OCI-LY7 (cell line): ENCODE measurements around the gene BICC1. TPM values are rescaled to one million over a fixed set of nuclear protein-coding genes. Genes with fewer than 3 reads are reported as not detected.

Experiments used
- BruUV-seq: library from RNA; stranded (reverse); fragments of 400-500 nt; replicated peaks from 2 replicates; lab custom pipeline; 2021; lab: Mats Ljungman, UMichigan
- CTCF ChIA-PET: fragments of 300-600 bp; sonication (Branson Sonifier 250); formaldehyde crosslinking; loops from one replicate; lab custom pipeline; 2022; ENCODE audit warnings: antibody characterized with exemption; ENCODE audit not compliant: unreplicated experiment; lab: Charles Lee
- POLR2A ChIA-PET: fragments of 300-600 bp; sonication (Branson Sonifier 250); formaldehyde crosslinking; loops from one replicate; lab custom pipeline; 2022; ENCODE audit warnings: antibody characterized with exemption; lab: Charles Lee
- DNase-seq: peaks from one replicate; pipeline ENCODE4 v3.0.0-alpha.2; 2015; ENCODE audit warnings: low spot score
- H2AFZ ChIP-seq: fragments of 200-600 bp; sonication (generic), shearing (Covaris generic); 2 replicates; pipeline ENCODE4 v1.6.1; 2014; ENCODE audit warnings: mild to moderate bottlenecking, antibody characterized with exemption, low read length, moderate library complexity
- H3K27ac ChIP-seq: fragments of 200-600 bp; sonication (generic); 2 replicates; pipeline ENCODE4 v1.5.1; 2014; ENCODE audit warnings: mixed run types, low read depth, mild to moderate bottlenecking, moderate library complexity, low read length, inconsistent platforms; ENCODE audit not compliant: poor library complexity, severe bottlenecking
- H3K36me3 ChIP-seq: fragments of 200-600 bp; sonication (generic); 2 replicates; pipeline ENCODE4 v1.6.1; 2014; ENCODE audit warnings: mild to moderate bottlenecking, antibody characterized with exemption, low read length, moderate library complexity, mixed read lengths; ENCODE audit not compliant: insufficient read depth
- H3K4me1 ChIP-seq: fragments of 200-600 bp; sonication (generic); 2 replicates; pipeline ENCODE4 v1.5.1; 2014; ENCODE audit warnings: mild to moderate bottlenecking, low read length; ENCODE audit not compliant: insufficient read depth, poor library complexity, severe bottlenecking
- H3K4me2 ChIP-seq: fragments of 200-600 bp; sonication (generic); 2 replicates; pipeline ENCODE4 v1.6.1; 2014; ENCODE audit warnings: mild to moderate bottlenecking, low read length
- H3K4me3 ChIP-seq: fragments of 200-600 bp; sonication (generic); 2 replicates; pipeline ENCODE4 v1.5.1; 2014; ENCODE audit warnings: mild to moderate bottlenecking, low read depth, low read length; ENCODE audit not compliant: poor library complexity, severe bottlenecking
- H3K79me2 ChIP-seq: fragments of 200-600 bp; sonication (generic); 2 replicates; pipeline ENCODE4 v1.6.1; 2016; ENCODE audit warnings: low read depth, mild to moderate bottlenecking, low read length, moderate library complexity, mixed read lengths; ENCODE audit not compliant: insufficient read depth
- H3K9me2 ChIP-seq: fragments of 200-600 bp; sonication (generic); 2 replicates; pipeline ENCODE4 v1.6.1; 2016; ENCODE audit warnings: mild to moderate bottlenecking, low read length, mixed read lengths; ENCODE audit not compliant: insufficient read depth
- H3K9me3 ChIP-seq: fragments of 200-600 bp; sonication (generic); 2 replicates; pipeline ENCODE4 v1.6.1; 2014; ENCODE audit warnings: mild to moderate bottlenecking, mixed run types, low read length, mixed read lengths
- H4K20me1 ChIP-seq: fragments of 200-600 bp; sonication (generic); 2 replicates; pipeline ENCODE4 v1.6.1; 2014; ENCODE audit warnings: mild to moderate bottlenecking, antibody characterized with exemption, low read length, moderate library complexity, mixed read lengths; ENCODE audit not compliant: insufficient read depth
- CTCF ChIP-seq: fragments of 200-600 bp; sonication (generic); conservative IDR thresholded peaks from 2 replicates; pipeline ENCODE4 v1.5.1; 2014; ENCODE audit warnings: mild to moderate bottlenecking, antibody characterized with exemption, low read length, moderate library complexity, mixed read lengths
- EZH2phosphoT487 ChIP-seq: fragments of 200-600 bp; sonication (generic); IDR thresholded peaks from 2 replicates; pipeline ENCODE4 v1.6.1; 2018; ENCODE audit warnings: low read depth, borderline replicate concordance, mild to moderate bottlenecking, mixed run types, antibody characterized with exemption, low read length, moderate library complexity, mixed read lengths
- intact Hi-C: fragments of 100-400 bp; cut with micrococcal nuclease; formaldehyde crosslinking; loops from one replicate; pipeline ENCODE4 v1.10.0; 2022; ENCODE audit not compliant: unreplicated experiment
- total RNA-seq, 2 experiments: library from RNA; depleted of rRNA in 1 of 2; stranded (reverse); fragments of >200 nt in 1 of 2; shearing (Covaris generic) in 1 of 2; gene quantifications; 2 replicates each; pipeline ENCODE4 v1.2.3, GENCODE V29; 2014 to 2022

The BICC1 gene
- total RNA-seq, 2 experiments from 2014 or later, result not detected

- ChIA-PET CTCF (no interaction called here), POLR2A (no interaction called here)
- Histone ChIP-seq H4K20me1 (no peaks in the 10 kb centered on the region), H3K36me3 (no peaks in the 10 kb centered on the region), H3K9me2 (no peaks in the 10 kb centered on the region), H3K79me2 (no peaks in the 10 kb centered on the region), H3K27ac (no peak overlapping the region), H3K4me3 (no peak overlapping the region), H3K9me3 (no peaks in the 10 kb centered on the region), H2AFZ (no peak overlapping the region), H3K4me2 (no peak overlapping the region), H3K4me1 (no peaks in the 10 kb centered on the region)
- no TSS peak for BruUV-seq
- TF ChIP-seq EZH2phosphoT487 (no peak), CTCF (no peak)
- no peak for DNase-seq
- intact Hi-C loops, result no loop called here
These were observed 87.4 kb downstream of the BICC1 start for GRCh38 chr10:58599927-58600553.

- no peak for DNase-seq
- no peak overlapping the region for H3K27ac ChIP-seq
- intact Hi-C loops, result no loop called here
- no TSS peak for BruUV-seq
- no peaks in the 10 kb centered on the region for H3K4me1 ChIP-seq
- ChIA-PET POLR2A (no interaction called here), CTCF (no interaction called here)
- no peaks in the 10 kb centered on the region for H3K79me2 ChIP-seq
- H3K9me2 ChIP-seq, result no peaks in the 10 kb centered on the region
- TF ChIP-seq CTCF, result no peak
- no peak for TF ChIP-seq EZH2phosphoT487
- no peaks in the 10 kb centered on the region for H4K20me1 ChIP-seq
- no peaks in the 10 kb centered on the region for H3K9me3 ChIP-seq
- H3K36me3 ChIP-seq, result no peaks in the 10 kb centered on the region
- H3K4me2 ChIP-seq, result no peak overlapping the region
- H2AFZ ChIP-seq, result no peak overlapping the region
- H3K4me3 ChIP-seq, result no peak overlapping the region
These were observed 95.7 kb downstream of the BICC1 start for GRCh38 chr10:58608351-58608750.

- no peak overlapping the region for H3K27ac ChIP-seq
- no peaks in the 10 kb centered on the region for H3K79me2 ChIP-seq
- TF ChIP-seq CTCF (no peak), EZH2phosphoT487 (no peak)
- intact Hi-C loops, result no loop called here
- no peaks in the 10 kb centered on the region for H3K9me2 ChIP-seq
- H3K4me1 ChIP-seq, result no peaks in the 10 kb centered on the region
- BruUV-seq, result no TSS peak
- no peaks in the 10 kb centered on the region for H4K20me1 ChIP-seq
- CTCF ChIA-PET, result no interaction called here
- H3K36me3 ChIP-seq, result no peaks in the 10 kb centered on the region
- POLR2A ChIA-PET, result no interaction called here
- no peaks in the 10 kb centered on the region for H3K9me3 ChIP-seq
- H3K4me2 ChIP-seq, result no peak overlapping the region
- H3K4me3 ChIP-seq, result no peak overlapping the region
- no peak for DNase-seq
- no peak overlapping the region for H2AFZ ChIP-seq
These were observed 96.3 kb downstream of the BICC1 start for GRCh38 chr10:58608826-58609531.
